Esophagus muscularis mucosa (tissue), 3 donors: Measurements from ENCODE around the gene CD84.

Experiments
- CTCF ChIP-seq, 3 experiments: fragments of 200-600 bp in 2 of 3; fragments of 450-650 bp in 1 of 3; sonication (generic) in 2 of 3; IDR thresholded peaks; one replicate each; pipeline ENCODE4 v1.5.1; 2017 to 2019; ENCODE audit warnings: antibody characterized with exemption in 3 of 3, mild to moderate bottlenecking in 2 of 3, moderate library complexity in 1 of 3
- POLR2A ChIP-seq: fragments of 450-650 bp; IDR thresholded peaks from one replicate; pipeline ENCODE4 v1.6.1; 2017; ENCODE audit warnings: antibody characterized with exemption, moderate library complexity, mild to moderate bottlenecking, low read depth
- POLR2AphosphoS5 ChIP-seq, 2 donors: sonication (generic); formaldehyde crosslinking; IDR thresholded peaks; one replicate each; pipeline ENCODE4 v1.6.1; 2017; ENCODE audit warnings: antibody characterized with exemption in 2 of 2

- TF ChIP-seq CTCF (IDR thresholded peaks at IDR 0.05): no peak
- TF ChIP-seq POLR2AphosphoS5 (IDR thresholded peaks at IDR 0.05): no peak
- TF ChIP-seq POLR2A: no peak
Measured at GRCh38 chr1:160565564-160565963, 13.7 kb downstream of the CD84 start.
